ENCODE data around the gene ATP6V0A1.

Gene ATP6V0A1
- long read RNA-seq, full-length matches to known transcripts = 93 of 117 reads
- long read RNA-seq, partial matches to known transcripts = 6 of 117 reads
- long read RNA-seq, other reads (novel, unspliced or antisense) = 18 of 117 reads

- peak within 1 kb of the TSS; percentile 68 for H3K27ac ChIP-seq (replicated peaks)
Observed at GRCh38 chr17:42458497-42459255, at the start of gene ATP6V0A1. Gene ATP6V0A1 (plus strand): TSS chr17:42458878. CDS start chr17:42460895, 2,017 bp downstream.

GRCh38 chr17:42409523-42410318, 49.0 kb upstream of the ATP6V0A1 start:
- no peaks in the 10 kb centered on the region for H3K27me3 ChIP-seq (ENCODE audit: insufficient read depth, poor library complexity, severe bottlenecking)
- no peak for DNase-seq (ENCODE audit: low read depth in 1 of 2, low spot score in 1 of 2)
- H3K27ac ChIP-seq (replicated peaks) = no peak overlapping the region
- TF ChIP-seq SPI1 (IDR thresholded peaks at IDR 0.05; ENCODE audit: borderline replicate concordance, low read depth) (no peak), CTCF (IDR thresholded peaks at IDR 0.05; ENCODE audit: insufficient read depth, low read length) (no peak), POLR2AphosphoS5 (IDR thresholded peaks at IDR 0.05; ENCODE audit: low read depth) (no peak), REST (IDR thresholded peaks at IDR 0.05; ENCODE audit: insufficient replicate concordance, low read depth) (no peak), GABPA (IDR thresholded peaks at IDR 0.05; ENCODE audit: low read depth) (no peak)
- no peak overlapping the region for H3K4me3 ChIP-seq (replicated peaks; ENCODE audit: insufficient read depth, low read length)

More at GRCh38 chr17:42458497-42459255, at the start of gene ATP6V0A1:
- DNase-seq (ENCODE audit: low read depth in 1 of 2, low spot score in 1 of 2) = peak; percentile 68 to 88
- TF ChIP-seq SPI1 (IDR thresholded peaks at IDR 0.05; ENCODE audit: borderline replicate concordance, low read depth) (no peak), CTCF (IDR thresholded peaks at IDR 0.05; ENCODE audit: insufficient read depth, low read length) (no peak), POLR2AphosphoS5 (IDR thresholded peaks at IDR 0.05; ENCODE audit: low read depth) (no peak), GABPA (IDR thresholded peaks at IDR 0.05; ENCODE audit: low read depth) (no peak), REST (IDR thresholded peaks at IDR 0.05; ENCODE audit: insufficient replicate concordance, low read depth) (no peak)
- Histone ChIP-seq H3K4me3 (replicated peaks; ENCODE audit: insufficient read depth, low read length) (peak within 1 kb of the TSS; percentile 65), H3K27me3 (ENCODE audit: insufficient read depth, poor library complexity, severe bottlenecking) (no peaks in the 10 kb centered on the region)

GRCh38 chr17:42410319-42410685, 48.4 kb upstream of the ATP6V0A1 start:
- Histone ChIP-seq H3K27ac (replicated peaks) (no peak overlapping the region), H3K4me3 (replicated peaks; ENCODE audit: insufficient read depth, low read length) (no peak overlapping the region), H3K27me3 (ENCODE audit: insufficient read depth, poor library complexity, severe bottlenecking) (no peaks in the 10 kb centered on the region)
- no peak for DNase-seq (ENCODE audit: low read depth in 1 of 2, low spot score in 1 of 2)
- TF ChIP-seq REST (IDR thresholded peaks at IDR 0.05; ENCODE audit: insufficient replicate concordance, low read depth) = no peak
- no peak for TF ChIP-seq POLR2AphosphoS5 (IDR thresholded peaks at IDR 0.05; ENCODE audit: low read depth)
- TF ChIP-seq SPI1 (IDR thresholded peaks at IDR 0.05; ENCODE audit: borderline replicate concordance, low read depth) = no peak
- no peak for TF ChIP-seq GABPA (IDR thresholded peaks at IDR 0.05; ENCODE audit: low read depth)
- TF ChIP-seq CTCF (IDR thresholded peaks at IDR 0.05; ENCODE audit: insufficient read depth, low read length) = no peak
